AG10803 (cell line): ENCODE data around the gene PKNOX2.

Experiments used
- DNase-seq: peaks from one replicate; pipeline ENCODE4 v3.0.0; 2010; ENCODE audit warnings: low read depth
- H3K4me3 ChIP-seq: 2 replicates; pipeline ENCODE4 v1.5.1; 2011; ENCODE audit warnings: mild to moderate bottlenecking, low read length, control low read depth
- TF ChIP-seq, protein P1 (sequence below): conservative IDR thresholded peaks from 2 replicates; pipeline ENCODE4 v1.5.1; 2011; ENCODE audit warnings: mild to moderate bottlenecking, low read length, control low read depth, inconsistent platforms

Gene PKNOX2

GRCh38 chr11:125384825-125385224, 220.3 kb downstream of the PKNOX2 start:
- TF ChIP-seq, protein P1, sequence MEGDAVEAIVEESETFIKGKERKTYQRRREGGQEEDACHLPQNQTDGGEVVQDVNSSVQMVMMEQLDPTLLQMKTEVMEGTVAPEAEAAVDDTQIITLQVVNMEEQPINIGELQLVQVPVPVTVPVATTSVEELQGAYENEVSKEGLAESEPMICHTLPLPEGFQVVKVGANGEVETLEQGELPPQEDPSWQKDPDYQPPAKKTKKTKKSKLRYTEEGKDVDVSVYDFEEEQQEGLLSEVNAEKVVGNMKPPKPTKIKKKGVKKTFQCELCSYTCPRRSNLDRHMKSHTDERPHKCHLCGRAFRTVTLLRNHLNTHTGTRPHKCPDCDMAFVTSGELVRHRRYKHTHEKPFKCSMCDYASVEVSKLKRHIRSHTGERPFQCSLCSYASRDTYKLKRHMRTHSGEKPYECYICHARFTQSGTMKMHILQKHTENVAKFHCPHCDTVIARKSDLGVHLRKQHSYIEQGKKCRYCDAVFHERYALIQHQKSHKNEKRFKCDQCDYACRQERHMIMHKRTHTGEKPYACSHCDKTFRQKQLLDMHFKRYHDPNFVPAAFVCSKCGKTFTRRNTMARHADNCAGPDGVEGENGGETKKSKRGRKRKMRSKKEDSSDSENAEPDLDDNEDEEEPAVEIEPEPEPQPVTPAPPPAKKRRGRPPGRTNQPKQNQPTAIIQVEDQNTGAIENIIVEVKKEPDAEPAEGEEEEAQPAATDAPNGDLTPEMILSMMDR, result no peak
- no peak overlapping the region for H3K4me3 ChIP-seq
- DNase-seq, result no peak

DNA sequence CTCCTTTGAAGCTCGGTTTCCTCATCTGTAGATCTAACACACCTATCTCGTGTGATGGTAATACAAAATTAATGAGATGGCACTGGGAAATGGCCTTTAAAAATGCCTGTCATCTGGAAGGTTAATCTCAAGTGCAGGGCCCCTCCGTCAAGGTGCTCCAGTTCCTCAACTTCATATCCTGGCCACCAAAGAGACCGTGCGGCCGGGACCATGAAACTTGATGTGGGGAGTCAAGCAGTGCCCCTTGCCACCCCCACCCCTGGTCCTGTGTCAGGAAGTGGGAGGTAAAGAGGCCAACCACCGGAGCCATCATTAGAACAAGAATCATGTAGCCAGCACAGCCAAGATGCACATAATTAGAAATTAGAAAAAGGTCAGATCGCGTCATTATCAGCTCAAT, 223.3 kb downstream of the PKNOX2 start:
- TF ChIP-seq, protein P1, result no peak
- H3K4me3 ChIP-seq, result no peak overlapping the region
- no peak for DNase-seq

DNA sequence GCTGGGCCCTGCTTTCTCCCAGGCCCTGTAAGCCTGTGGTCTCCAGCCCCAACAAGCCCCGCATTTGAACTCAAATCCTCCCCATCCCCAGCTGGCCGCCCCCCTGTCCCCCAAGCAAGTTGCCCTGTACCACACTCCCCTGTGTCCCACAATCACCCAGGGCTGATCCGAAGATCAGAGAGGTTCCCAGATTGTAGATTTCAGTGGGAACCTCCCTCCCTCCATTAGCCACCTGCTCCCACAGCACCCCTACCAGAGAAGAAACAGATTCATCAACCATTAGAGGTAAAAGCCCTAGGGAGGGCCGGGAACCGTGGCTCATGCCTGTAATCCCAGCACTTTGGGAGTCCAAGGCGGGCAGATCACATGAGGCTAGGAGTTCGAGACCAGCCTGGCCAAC, 224.1 kb downstream of the PKNOX2 start:
- no peak for DNase-seq
- H3K4me3 ChIP-seq, result no peak overlapping the region
- TF ChIP-seq, protein P1, result no peak

DNA sequence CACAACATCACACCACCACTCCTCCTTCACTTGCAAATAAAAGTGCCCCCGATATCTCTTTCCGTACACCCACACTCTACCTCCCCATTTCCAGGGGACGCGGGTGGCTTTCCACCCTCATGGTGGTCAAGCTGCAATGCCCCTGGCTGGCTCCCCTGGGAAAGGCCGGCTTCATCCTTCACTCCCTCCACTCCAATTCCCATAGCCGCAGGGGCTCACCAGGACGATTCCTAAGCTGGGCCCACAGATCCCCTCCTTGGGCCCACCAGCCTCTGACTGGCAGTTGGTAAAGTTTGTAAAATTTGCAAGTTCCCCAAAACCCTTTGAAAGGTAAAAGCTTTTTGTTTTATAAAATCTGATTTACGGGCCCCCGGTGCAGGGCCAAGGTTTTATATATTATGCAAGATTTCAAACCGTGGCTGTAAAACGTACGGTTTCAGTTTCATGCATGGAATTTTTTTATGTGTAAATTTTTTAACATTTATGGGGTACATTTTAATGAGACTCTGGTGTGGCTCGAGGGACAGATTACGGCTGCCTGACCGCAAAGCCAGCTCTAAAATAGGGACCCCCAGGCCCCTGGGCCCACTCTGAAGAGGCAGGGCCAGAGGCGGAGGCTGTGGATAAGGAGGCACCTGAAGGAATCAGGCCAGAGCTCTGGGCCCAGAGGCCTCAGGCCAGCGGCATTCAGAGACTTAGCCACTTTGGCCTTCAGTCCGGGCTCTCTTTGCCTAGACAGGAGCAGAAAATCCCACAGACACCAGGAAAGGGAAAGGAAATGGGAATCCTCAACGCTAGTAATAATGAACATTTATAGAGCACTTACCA, 225.0 kb downstream of the PKNOX2 start:
- TF ChIP-seq, protein P1, result no peak
- H3K4me3 ChIP-seq, result no peak overlapping the region
- DNase-seq, result no peak

DNA sequence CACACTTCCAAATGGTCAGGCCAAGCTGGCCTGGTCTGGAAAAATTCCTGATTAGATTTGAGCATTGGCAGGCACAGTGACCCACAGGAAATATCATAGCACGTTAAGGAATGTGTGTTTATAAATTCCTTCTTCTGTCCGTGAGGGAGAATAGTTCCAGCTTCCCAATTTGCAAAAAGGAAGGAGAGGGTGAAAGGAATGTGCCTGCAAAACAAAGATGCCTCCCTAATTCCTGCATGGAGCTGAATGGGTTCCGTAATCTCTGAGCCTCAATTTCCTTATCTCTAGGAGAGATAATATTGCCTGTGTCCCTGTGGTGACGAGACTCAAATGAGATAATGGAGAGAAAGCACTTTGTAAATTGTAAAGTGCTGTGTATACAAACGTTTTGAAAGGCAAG, 226.4 kb downstream of the PKNOX2 start:
- TF ChIP-seq, protein P1, result no peak
- DNase-seq, result peak; percentile 81
- H3K4me3 ChIP-seq, result no peak overlapping the region

- no peak for DNase-seq
- TF ChIP-seq, protein P1, result no peak
- no peak overlapping the region for H3K4me3 ChIP-seq
Observed at GRCh38 chr11:125393331-125393730, 228.8 kb downstream of the PKNOX2 start.

- H3K4me3 ChIP-seq, result no peak overlapping the region
- TF ChIP-seq, protein P1, result no peak
- DNase-seq, result no peak
Observed at GRCh38 chr11:125394296-125394695, 229.7 kb downstream of the PKNOX2 start.
